ENCODE results near the gene CNNM4.
A peak's percentile ranks its signal among the peaks of the same experiment; 100 is the strongest.

The CNNM4 gene

GRCh38 chr2:96757477-96757860 is 3.2 kb upstream of the CNNM4 start:
- TF ChIP-seq CTCF (IDR thresholded peaks at IDR 0.05; ENCODE audit: low read length, missing control alignments): no peak

GRCh38 chr2:96758987-96759386 is 1.7 kb upstream of the CNNM4 start:
- no peak for DNase-seq (ENCODE audit: low read depth)
- H3K4me3 ChIP-seq (replicated peaks; ENCODE audit: low read depth, low read length): no peak overlapping the region
- no peak for TF ChIP-seq CTCF (IDR thresholded peaks at IDR 0.05; ENCODE audit: low read length, missing control alignments)

More at GRCh38 chr2:96757477-96757860, 3.2 kb upstream of the CNNM4 start:
- no peak overlapping the region for H3K4me3 ChIP-seq (replicated peaks; ENCODE audit: low read depth, low read length)
- DNase-seq (ENCODE audit: low read depth): no peak

- no peak for TF ChIP-seq CTCF (IDR thresholded peaks at IDR 0.05; ENCODE audit: low read length, missing control alignments)
- DNase-seq (ENCODE audit: low read depth): no peak
- no peak overlapping the region for H3K4me3 ChIP-seq (replicated peaks; ENCODE audit: low read depth, low read length)
These were observed 1.2 kb upstream of the CNNM4 start for GRCh38 chr2:96759548-96759947.

GRCh38 chr2:96760986-96761832 is 507 bp downstream of the CNNM4 start:
- no peak for TF ChIP-seq CTCF (IDR thresholded peaks at IDR 0.05; ENCODE audit: low read length, missing control alignments)
- DNase-seq (ENCODE audit: low read depth): peak; percentile 32
- H3K4me3 ChIP-seq (replicated peaks; ENCODE audit: low read depth, low read length): peak overlapping the region; percentile 70

- H3K4me3 ChIP-seq (replicated peaks; ENCODE audit: low read depth, low read length): peak overlapping the region; percentile 36
- no peak for TF ChIP-seq CTCF (IDR thresholded peaks at IDR 0.05; ENCODE audit: low read length, missing control alignments)
- DNase-seq (ENCODE audit: low read depth): no peak
These were observed 2.0 kb downstream of the CNNM4 start for GRCh38 chr2:96762529-96763311.

GRCh38 chr2:96763511-96764252 is 3.0 kb downstream of the CNNM4 start:
- H3K4me3 ChIP-seq (replicated peaks; ENCODE audit: low read depth, low read length): peak overlapping the region; percentile 36
- TF ChIP-seq CTCF (IDR thresholded peaks at IDR 0.05; ENCODE audit: low read length, missing control alignments): peak; percentile 43
- DNase-seq (ENCODE audit: low read depth): no peak
